ENCODE results near the gene MYO1E.

- TF ChIP-seq POLR2A (IDR thresholded peaks at IDR 0.05) (no peak), CTCF (IDR thresholded peaks at IDR 0.05) (no peak)
Measured at GRCh38 chr15:59376733-59377132, 4.1 kb upstream of the MYO1E start.

Measured in uterus (tissue), 2 donors.